SK-N-SH (cell line): ENCODE data around the gene PRR11. TPM values are rescaled to one million over a fixed set of nuclear protein-coding genes. Genes with fewer than 3 reads are reported as not detected.
"Not testable (repeated sequence)": the region's sequence is repeated elsewhere in the genome, so short reads cannot be mapped to it uniquely, and the experiment has no call there.

Experiments used
- CTCF ChIA-PET: fragments of 300-600, 350-600 bp; formaldehyde crosslinking; extraction: SDS; loops from one replicate; lab custom pipeline; 2021; lab: Yijun Ruan, JAX
- POLR2A ChIA-PET: fragments of 350-600 bp; sonication (Branson Sonifier 250); formaldehyde crosslinking; extraction: SDS; loops from one replicate; lab custom pipeline; 2020; ENCODE audit warnings: antibody characterized with exemption, inconsistent platforms; lab: Yijun Ruan, JAX
- DNase-seq: peaks from one replicate; pipeline ENCODE4 v3.0.0; 2012
- H2AFZ ChIP-seq: fragments of 200-600 bp; sonication (generic); 2 replicates; pipeline ENCODE4 v1.8.1; 2016; ENCODE audit warnings: antibody characterized with exemption, mild to moderate bottlenecking, low read depth
- H3F3A ChIP-seq: fragments of 200-600 bp; sonication (generic); replicated peaks from 2 replicates; pipeline ENCODE3; 2016; ENCODE audit warnings: antibody characterized with exemption, mild to moderate bottlenecking; ENCODE audit not compliant: insufficient read depth
- H3K27ac ChIP-seq, 2 experiments: fragments of 200-500 bp in 1 of 2; fragments of 200-600 bp in 1 of 2; sonication (Bioruptor generic) in 1 of 2; sonication (generic), shearing (Covaris generic) in 1 of 2; 2 replicates each; pipeline versions ENCODE4 v1.5.1 to v1.6.1; 2014 to 2016; ENCODE audit warnings: low read depth in 2 of 2, inconsistent platforms in 1 of 2, low read length in 1 of 2, mild to moderate bottlenecking in 1 of 2, mixed read lengths in 1 of 2
- H3K27me3 ChIP-seq: fragments of 200-600 bp; sonication (generic), shearing (Covaris generic); 2 replicates; pipeline ENCODE4 v1.6.1; 2016; ENCODE audit warnings: mixed run types; ENCODE audit not compliant: insufficient read depth
- H3K36me3 ChIP-seq, 2 experiments: fragments of 200-500 bp in 1 of 2; fragments of 200-600 bp in 1 of 2; sonication (Bioruptor generic) in 1 of 2; sonication (generic) in 1 of 2; replicated peaks in 1 of 2; 2 replicates each; pipeline versions ENCODE3 to v1.5.1; 2014 to 2016; ENCODE audit warnings: low read length in 1 of 2, mild to moderate bottlenecking in 1 of 2; ENCODE audit not compliant: insufficient read depth in 2 of 2, control insufficient read depth in 1 of 2
- H3K4me1 ChIP-seq, 2 experiments: fragments of 200-500 bp in 1 of 2; fragments of 200-600 bp in 1 of 2; sonication (Bioruptor generic) in 1 of 2; sonication (generic), shearing (Covaris generic) in 1 of 2; 2 replicates each; pipeline versions ENCODE4 v1.5.1 to v1.6.1; 2014 to 2016; ENCODE audit warnings: low read depth in 1 of 2, low read length in 1 of 2, mixed run types in 1 of 2; ENCODE audit not compliant: insufficient read depth in 2 of 2, control insufficient read depth in 1 of 2
- H3K4me2 ChIP-seq: fragments of 200-600 bp; sonication (generic), shearing (Covaris generic); 2 replicates; pipeline ENCODE4 v1.6.1; 2017; ENCODE audit warnings: mixed run types
- H3K4me3 ChIP-seq, 2 experiments: fragments of 200-500 bp in 1 of 2; fragments of 200-600 bp in 1 of 2; sonication (Bioruptor generic) in 1 of 2; sonication (generic), shearing (Covaris generic) in 1 of 2; 2 replicates each; pipeline versions ENCODE4 v1.5.1 to v1.8.1; 2014 to 2016; ENCODE audit warnings: low read depth in 2 of 2, inconsistent platforms in 1 of 2, low read length in 1 of 2, mild to moderate bottlenecking in 1 of 2, mixed read lengths in 1 of 2, moderate library complexity in 1 of 2
- H3K79me2 ChIP-seq: fragments of 200-600 bp; sonication (generic); 2 replicates; pipeline ENCODE4 v1.8.1; 2017; ENCODE audit warnings: mild to moderate bottlenecking; ENCODE audit not compliant: insufficient read depth
- H3K9ac ChIP-seq: fragments of 200-600 bp; sonication (generic); 2 replicates; pipeline ENCODE4 v1.6.1; 2017; ENCODE audit warnings: mixed run types
- H3K9me2 ChIP-seq: fragments of 200-600 bp; sonication (generic); 2 replicates; pipeline ENCODE4 v1.6.1; 2017; ENCODE audit warnings: mixed run types
- H3K9me3 ChIP-seq: fragments of 200-600 bp; sonication (generic); 2 replicates; pipeline ENCODE4 v1.6.1; 2017; ENCODE audit warnings: mixed run types, mild to moderate bottlenecking, moderate library complexity
- H4K20me1 ChIP-seq: fragments of 200-600 bp; sonication (generic); 2 replicates; pipeline ENCODE4 v1.6.1; 2017; ENCODE audit warnings: mild to moderate bottlenecking, mixed run types; ENCODE audit not compliant: insufficient read depth
- EP300 ChIP-seq, 2 experiments: IDR thresholded peaks; 2 replicates each; pipeline versions ENCODE4 v1.4.0 to v1.6.1; 2012; ENCODE audit warnings: borderline replicate concordance in 1 of 2, low read depth in 1 of 2, low read length in 1 of 2
- EZH2phosphoT487 ChIP-seq: fragments of 200-600 bp; sonication (generic); IDR thresholded peaks from 2 replicates; pipeline ENCODE4 v1.6.1; 2017; ENCODE audit warnings: low read depth, mixed run types, mild to moderate bottlenecking, antibody characterized with exemption, moderate library complexity, borderline replicate concordance
- JUND ChIP-seq: IDR thresholded peaks from 2 replicates; pipeline ENCODE4 v1.4.0; 2012
- NRF1 ChIP-seq: IDR thresholded peaks from 2 replicates; pipeline ENCODE4 v1.6.1; 2012; ENCODE audit warnings: low read depth, mild to moderate bottlenecking, low read length
- SIN3A ChIP-seq: IDR thresholded peaks from 2 replicates; pipeline ENCODE4 v1.6.1; 2012; ENCODE audit warnings: low read depth, mild to moderate bottlenecking, low read length, moderate library complexity, borderline replicate concordance
- SMC3 ChIP-seq: IDR thresholded peaks from 2 replicates; pipeline ENCODE4 v1.6.1; 2012; ENCODE audit warnings: low read depth, low read length, improper control_type of control experiment
- WGBS: methylation state at CpG from one replicate; pipeline ENCODE4 v1.1.6; 2017; ENCODE audit warnings: low lambda C conversion rate; 5-methylcytosine and 5-hydroxymethylcytosine counted together
- polyA plus RNA-seq, 3 experiments: library from polyadenylated mRNA; depleted of rRNA; stranded (reverse); fragments of >200 nt; gene quantifications; 2 replicates each; pipeline ENCODE4 v1.2.3, GENCODE V29; 2012

PRR11 gene
- polyA plus RNA-seq, 1 of the 3 experiments (the other 2 are of a cell fraction), result 25.8 TPM

DNA sequence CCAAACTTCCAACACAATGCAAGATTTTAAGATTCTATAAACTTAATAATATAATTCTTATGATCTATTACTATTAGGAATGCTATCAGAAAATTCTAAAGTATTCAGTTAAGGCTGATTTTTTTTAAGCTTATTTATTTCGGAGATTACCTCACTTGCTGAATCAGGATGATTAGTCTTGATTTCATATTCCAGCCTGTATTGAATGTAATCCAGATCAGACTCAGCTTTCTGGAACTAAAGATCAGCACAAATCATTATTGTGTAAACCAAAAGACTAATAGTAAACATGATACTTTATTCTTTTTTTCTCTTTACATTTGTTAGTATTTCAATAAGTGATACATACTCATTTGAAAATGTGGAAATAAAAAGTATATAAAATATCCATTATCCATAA, 24.4 kb upstream of the PRR11 start:
- Histone ChIP-seq H3K4me3 (no peak overlapping the region), H3F3A (peaks cover 13% of the 10 kb centered on the region), H3K79me2 (peaks cover 96% of the 10 kb centered on the region), H3K9ac (no peak overlapping the region), H3K27me3 (no peaks in the 10 kb centered on the region), H3K27ac (no peak overlapping the region; a peak in 1 of 4 replicates), H2AFZ (peak overlapping the region; percentile 14; the same call in 1 of the 2 replicates), H4K20me1 (no peaks in the 10 kb centered on the region), H3K9me3 (no peaks in the 10 kb centered on the region), H3K36me3 (peaks cover 0 to 26% of the 10 kb centered on the region in 2 experiments), H3K4me1 (no peaks in the 10 kb centered on the region), H3K9me2 (no peaks in the 10 kb centered on the region), H3K4me2 (no peak overlapping the region)
- CTCF ChIA-PET, result no interaction called here
- 93% methylated on average over 1 of the region's 1 CpG for WGBS
- no peak for DNase-seq
- TF ChIP-seq EP300 (IDR thresholded peaks at IDR 0.05; ENCODE audit: borderline replicate concordance in 1 of 2, low read depth in 1 of 2, low read length in 1 of 2) (no peak), JUND (no peak), EZH2phosphoT487 (no peak), NRF1 (no peak)
- POLR2A ChIA-PET, result no interaction called here

DNA sequence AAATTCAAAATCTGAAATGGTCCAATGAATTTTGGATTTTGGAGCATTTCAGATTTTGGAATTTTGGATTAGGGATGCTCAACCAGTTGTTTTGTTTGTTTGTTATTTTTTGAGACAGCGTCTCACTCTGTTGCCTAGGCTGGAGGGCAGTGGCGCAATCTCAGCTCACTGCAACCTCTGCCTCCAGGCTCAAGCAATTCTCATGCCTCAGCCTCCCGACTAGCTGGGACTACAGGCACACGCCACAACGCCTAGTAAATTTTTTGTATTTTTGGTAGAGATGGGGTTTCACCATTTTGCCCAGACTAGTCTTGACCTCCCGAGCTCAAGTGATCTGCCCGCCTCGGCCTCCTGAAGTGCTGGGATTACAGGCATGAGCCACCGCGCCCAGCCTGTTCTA, 17.2 kb upstream of the PRR11 start:
- H3K4me1 ChIP-seq, H3K36me3 ChIP-seq, H3K4me2 ChIP-seq, H3K4me3 ChIP-seq, H3K9ac ChIP-seq, H2AFZ ChIP-seq, CTCF ChIA-PET, H3K27me3 ChIP-seq, H3F3A ChIP-seq, H3K9me2 ChIP-seq, H3K9me3 ChIP-seq, DNase-seq, H4K20me1 ChIP-seq, POLR2A ChIA-PET, H3K27ac ChIP-seq: not testable (repeated sequence)
- H3K79me2 ChIP-seq, result peaks cover 100% of the 10 kb centered on the region
- WGBS, result 91% methylated on average over 10 of the region's 10 CpGs

DNA sequence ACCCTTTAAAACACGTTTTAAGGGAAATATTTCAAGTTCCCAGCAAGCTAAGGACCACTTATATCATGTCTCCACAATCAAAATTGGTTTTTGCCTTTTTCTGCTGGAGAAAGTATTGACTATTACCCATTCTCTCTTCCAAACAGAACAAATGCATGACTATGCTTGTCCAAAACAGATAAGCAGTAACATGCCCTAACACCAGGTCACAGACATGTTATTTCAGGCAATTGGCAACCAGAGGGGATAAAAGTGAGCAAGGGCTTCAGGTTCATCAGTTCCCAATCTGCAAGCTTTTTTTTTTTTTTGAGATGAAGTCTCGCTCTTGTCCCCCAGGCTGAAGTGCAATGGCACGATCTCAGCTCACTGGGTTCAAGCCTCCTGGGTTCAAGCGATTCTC, 15.6 kb upstream of the PRR11 start:
- no peak for DNase-seq
- H4K20me1 ChIP-seq, result no peaks in the 10 kb centered on the region
- no peaks in the 10 kb centered on the region for H3K4me1 ChIP-seq
- H3K4me3 ChIP-seq, result no peak overlapping the region
- no peak overlapping the region for H3K27ac ChIP-seq
- H3K4me2 ChIP-seq, result no peak overlapping the region
- H2AFZ ChIP-seq, result no peak overlapping the region
- H3K27me3 ChIP-seq, result no peaks in the 10 kb centered on the region
- H3F3A ChIP-seq, result no peaks in the 10 kb centered on the region
- TF ChIP-seq SIN3A (no peak), SMC3 (no peak)
- H3K79me2 ChIP-seq, result peaks cover 100% of the 10 kb centered on the region
- CTCF ChIA-PET, result interaction anchor here (1.3 kb wide), 1 partner anchor 17 kb away, joined by 4 read pairs; no protein-coding TSS in a partner anchor
- no peak overlapping the region for H3K9ac ChIP-seq
- WGBS, result over 99% methylated on average over 4 of the region's 4 CpGs
- H3K9me2 ChIP-seq, result no peaks in the 10 kb centered on the region; the same call in 1 of the 2 replicates
- H3K9me3 ChIP-seq, result no peaks in the 10 kb centered on the region
- POLR2A ChIA-PET, result interaction anchor here (0.7 kb wide), 1 partner anchor 1204 kb away, joined by 3 read pairs; no protein-coding TSS in a partner anchor
- H3K36me3 ChIP-seq, result peaks cover 0 to 13% of the 10 kb centered on the region in 2 experiments
